HEK293 (cell line): ENCODE measurements around the gene STAP1.
"Not testable (repeated sequence)": the region's sequence is repeated elsewhere in the genome, so short reads cannot be mapped to it uniquely, and the experiment has no call there.

Experiments used
- KLF10 ChIP-seq: fragments of 450-650 bp; IDR thresholded peaks from 2 replicates; pipeline ENCODE4 v1.5.1; 2018; ENCODE audit warnings: missing biosample characterization, mild to moderate bottlenecking, missing genetic modification characterization
- ZNF19 ChIP-seq: fragments of 450-650 bp; formaldehyde crosslinking; IDR thresholded peaks from 2 replicates; pipeline ENCODE4; 2016; ENCODE audit warnings: missing biosample characterization, missing genetic modification characterization, low read depth
- ZNF658 ChIP-seq: fragments of 450-650 bp; formaldehyde crosslinking; IDR thresholded peaks from 2 replicates; pipeline ENCODE4; 2016; ENCODE audit warnings: missing biosample characterization, missing genetic modification characterization
- TF ChIP-seq, protein P1 (sequence below): fragments of 450-650 bp; formaldehyde crosslinking; IDR thresholded peaks from 2 replicates; pipeline ENCODE4 v1.5.1; 2016; ENCODE audit warnings: missing biosample characterization, missing genetic modification characterization

DNA sequence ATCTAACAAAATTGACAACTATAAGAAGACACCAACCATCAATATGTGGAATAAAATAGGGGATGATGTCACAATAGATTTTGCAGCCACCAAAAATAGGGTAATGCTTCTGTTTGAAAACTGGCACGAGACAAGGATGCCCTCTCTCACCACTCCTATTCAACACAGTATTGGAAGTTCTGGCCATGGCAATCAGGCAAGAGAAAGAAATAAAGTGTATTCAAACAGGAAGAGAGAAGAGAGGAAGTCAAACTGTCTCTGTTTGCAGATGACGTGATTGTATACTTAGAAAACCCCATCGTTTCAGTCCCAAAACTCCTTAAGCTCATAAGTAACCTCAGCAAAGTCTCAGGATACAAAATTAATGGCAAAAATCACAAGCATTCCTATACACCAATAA lies 34.4 kb upstream of the STAP1 start:
- TF ChIP-seq, protein P1, sequence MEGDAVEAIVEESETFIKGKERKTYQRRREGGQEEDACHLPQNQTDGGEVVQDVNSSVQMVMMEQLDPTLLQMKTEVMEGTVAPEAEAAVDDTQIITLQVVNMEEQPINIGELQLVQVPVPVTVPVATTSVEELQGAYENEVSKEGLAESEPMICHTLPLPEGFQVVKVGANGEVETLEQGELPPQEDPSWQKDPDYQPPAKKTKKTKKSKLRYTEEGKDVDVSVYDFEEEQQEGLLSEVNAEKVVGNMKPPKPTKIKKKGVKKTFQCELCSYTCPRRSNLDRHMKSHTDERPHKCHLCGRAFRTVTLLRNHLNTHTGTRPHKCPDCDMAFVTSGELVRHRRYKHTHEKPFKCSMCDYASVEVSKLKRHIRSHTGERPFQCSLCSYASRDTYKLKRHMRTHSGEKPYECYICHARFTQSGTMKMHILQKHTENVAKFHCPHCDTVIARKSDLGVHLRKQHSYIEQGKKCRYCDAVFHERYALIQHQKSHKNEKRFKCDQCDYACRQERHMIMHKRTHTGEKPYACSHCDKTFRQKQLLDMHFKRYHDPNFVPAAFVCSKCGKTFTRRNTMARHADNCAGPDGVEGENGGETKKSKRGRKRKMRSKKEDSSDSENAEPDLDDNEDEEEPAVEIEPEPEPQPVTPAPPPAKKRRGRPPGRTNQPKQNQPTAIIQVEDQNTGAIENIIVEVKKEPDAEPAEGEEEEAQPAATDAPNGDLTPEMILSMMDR (tag by site-specific recombination) = not testable (repeated sequence)
- TF ChIP-seq ZNF19; ZNF658 (tag by site-specific recombination); KLF10 (tag by site-specific recombination): not testable (repeated sequence)
